ENCODE results near the gene FABP1.

The FABP1 gene

DNA sequence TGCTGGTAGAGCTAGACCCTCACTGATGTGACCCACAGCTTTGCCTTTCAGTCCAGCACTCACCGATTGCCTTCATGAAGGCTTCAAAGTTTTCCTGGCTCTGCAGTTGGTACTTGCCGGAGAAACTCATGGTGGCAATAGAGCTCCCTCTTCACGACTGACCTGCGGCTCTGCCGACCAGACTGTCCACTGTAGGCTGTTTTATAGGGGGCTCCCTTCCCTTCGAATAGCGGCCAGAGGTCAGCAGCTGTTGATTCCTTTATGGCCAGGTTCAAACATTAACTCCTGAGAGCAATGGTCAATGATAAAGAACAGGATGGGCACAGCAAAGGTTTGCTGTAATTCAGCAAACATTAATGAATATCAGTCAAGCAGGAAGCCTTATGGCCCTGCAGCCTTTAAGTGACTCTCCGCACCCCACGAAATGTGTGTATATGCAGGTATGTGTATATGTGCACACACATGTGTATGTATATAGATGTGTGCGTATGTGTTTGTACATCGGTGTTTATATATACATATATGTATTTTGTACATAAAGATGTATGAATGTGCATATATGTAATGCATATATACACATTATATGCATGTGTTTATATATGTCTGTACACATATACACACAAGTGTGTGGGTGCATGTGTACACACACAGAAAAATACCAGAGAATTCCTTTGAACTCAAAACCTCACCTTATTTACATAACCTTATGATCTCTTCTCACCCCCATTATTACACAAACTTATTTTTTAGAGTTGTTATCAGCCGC, at the start of gene FABP1:
Gene FABP1 (minus strand): TSS at position 175 of the 766 bp plus-strand sequence. CDS start 45 bp downstream, at position 130.
- no peak for DNase-seq (ENCODE audit: low read depth)

- DNase-seq (ENCODE audit: low read depth), result no peak
Measured at GRCh38 chr2:88177556-88177955, 49.7 kb upstream of the FABP1 start.

- no peak for DNase-seq (ENCODE audit: low read depth)
Measured at GRCh38 chr2:88176352-88176984, 48.6 kb upstream of the FABP1 start.

DNA sequence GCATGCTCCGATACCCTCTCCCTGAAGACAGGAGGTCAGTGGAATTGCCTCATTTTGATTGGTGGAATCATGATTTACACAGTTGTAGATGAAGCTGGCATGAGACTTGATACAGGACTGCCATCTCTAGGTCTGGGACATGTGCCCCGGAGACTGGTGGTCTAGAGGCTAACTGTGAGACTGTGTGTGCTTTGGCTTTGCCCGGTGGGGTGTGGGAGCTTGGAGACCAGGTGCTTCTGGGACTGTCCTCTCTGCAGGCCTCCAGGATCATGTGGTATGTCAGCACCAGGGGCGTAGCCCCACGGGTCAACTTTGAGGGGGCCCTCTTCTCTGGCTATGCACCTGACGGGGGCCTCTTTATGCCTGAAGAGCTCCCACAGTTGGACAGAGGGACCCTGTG, 45.0 kb upstream of the FABP1 start:
- no peak for DNase-seq (ENCODE audit: low read depth)

- DNase-seq (ENCODE audit: low read depth), result no peak
Measured at GRCh38 chr2:88171966-88172365, 44.1 kb upstream of the FABP1 start.

- DNase-seq (ENCODE audit: low read depth), result no peak
Measured at GRCh38 chr2:88170472-88170892, 42.6 kb upstream of the FABP1 start.

DNA sequence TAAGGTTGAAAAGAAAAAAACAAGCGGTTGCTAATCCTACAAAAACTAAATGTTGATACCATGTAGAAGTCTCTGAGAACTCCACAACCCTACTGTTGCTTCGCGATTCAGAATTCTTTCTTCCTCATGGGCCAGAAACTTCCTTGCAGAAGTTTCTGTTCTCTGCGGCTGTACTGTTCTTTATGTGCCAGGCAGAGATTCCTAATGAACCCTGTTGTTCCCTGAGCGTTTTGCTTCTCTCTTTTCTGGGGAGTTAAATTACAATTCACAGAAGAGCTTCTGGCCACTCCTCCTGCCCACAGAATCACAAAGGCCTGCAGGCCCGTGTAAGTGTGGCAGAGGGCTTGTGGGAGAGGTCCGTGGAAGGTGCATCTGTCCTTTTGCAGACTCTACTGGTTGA, 40.5 kb upstream of the FABP1 start:
- no peak for DNase-seq (ENCODE audit: low read depth)

DNA sequence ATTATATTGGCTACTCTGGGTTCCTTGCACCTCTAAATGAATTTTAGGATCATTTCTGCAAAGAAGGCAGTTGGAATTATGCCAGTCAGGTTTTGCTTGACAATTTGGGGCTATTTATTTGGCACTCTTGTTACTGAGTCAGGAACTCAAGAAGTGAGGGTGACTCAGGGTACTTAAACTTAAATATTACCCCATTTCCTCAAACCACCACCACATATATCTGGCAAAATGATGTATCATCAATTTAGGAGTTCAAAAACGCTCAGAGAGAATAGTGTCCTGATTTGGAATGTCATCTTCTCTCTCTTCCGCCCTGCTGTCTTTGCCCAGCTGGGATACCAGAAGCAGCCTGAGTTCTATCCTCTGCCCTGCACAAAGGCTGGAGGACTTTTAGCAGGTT, 39.9 kb upstream of the FABP1 start:
- no peak for DNase-seq (ENCODE audit: low read depth)

DNA sequence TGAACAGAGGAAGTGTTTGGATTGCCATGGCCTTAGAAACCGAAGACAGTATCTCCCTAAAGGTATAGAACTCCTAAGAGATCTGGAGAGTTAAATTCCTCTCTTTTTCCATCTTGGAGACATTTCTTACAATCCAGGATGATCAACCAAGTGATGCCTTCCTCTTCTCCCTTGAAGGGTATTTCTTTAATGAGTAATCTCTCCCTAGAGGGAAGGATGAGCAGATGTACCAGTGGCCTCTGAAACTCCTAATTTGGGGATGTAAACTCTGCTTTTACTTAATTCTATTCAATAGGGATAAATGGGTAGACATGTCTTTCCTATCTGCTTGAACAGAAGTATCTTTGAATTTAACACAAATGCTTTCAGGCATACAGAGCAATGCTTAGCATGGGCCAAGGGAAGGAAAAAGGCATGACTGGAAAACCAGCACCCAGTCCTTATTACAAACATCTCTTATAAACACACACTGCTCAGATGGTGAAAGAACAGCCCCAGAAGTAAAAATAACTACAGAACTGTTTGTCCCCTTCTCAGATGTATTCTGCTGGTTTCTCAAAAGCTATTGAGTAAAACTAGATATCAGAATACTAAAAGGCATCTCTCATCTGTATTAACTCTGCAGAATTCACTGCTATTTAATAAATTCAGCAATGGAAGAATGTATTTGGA, 37.6 kb upstream of the FABP1 start:
- DNase-seq (ENCODE audit: low read depth), result no peak

- no peak for DNase-seq (ENCODE audit: low read depth)
Measured at GRCh38 chr2:88161446-88162244, 33.8 kb upstream of the FABP1 start.

DNA sequence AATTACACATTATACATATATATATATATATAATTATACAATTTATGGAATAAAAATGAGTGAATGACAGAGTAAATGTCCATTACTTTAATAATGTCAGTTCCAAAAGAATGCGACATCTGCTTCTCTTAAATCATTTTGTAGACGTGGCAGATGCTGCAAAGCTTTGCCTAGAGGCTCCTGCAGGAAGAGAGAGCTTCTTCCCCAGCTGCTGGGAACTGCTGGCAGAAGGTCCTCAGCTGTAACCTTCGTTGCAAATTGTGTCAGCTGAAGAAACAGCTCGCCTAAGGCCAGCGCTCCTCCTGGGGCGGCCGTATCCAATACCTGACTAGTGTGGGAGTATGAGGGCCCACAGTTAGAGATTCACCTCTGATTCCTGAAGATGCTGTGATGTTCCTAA, 32.7 kb upstream of the FABP1 start:
- no peak for DNase-seq (ENCODE audit: low read depth)

DNA sequence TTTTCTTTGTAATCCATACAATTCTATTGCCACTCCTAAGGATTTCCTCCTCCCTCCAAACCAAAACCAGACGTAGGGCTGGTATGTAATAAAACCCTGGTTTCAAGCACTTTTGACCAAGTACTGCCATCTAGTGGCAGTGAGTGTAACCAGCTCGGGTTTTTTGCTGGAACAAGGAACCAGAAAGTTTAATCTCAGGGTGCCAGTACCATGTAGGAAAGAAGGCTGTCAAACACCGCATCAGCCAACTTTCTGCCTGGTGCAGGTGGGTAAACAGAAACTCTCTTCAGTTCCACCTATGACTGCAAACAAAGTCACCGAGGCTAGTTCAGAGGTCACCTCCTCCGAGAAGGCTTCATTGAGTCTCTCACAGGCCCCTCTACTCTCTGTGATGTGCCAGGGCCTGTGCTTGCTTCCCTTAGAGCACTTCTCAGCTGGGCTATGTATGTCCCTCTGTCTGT, 32.1 kb upstream of the FABP1 start:
- DNase-seq (ENCODE audit: low read depth), result no peak

DNA sequence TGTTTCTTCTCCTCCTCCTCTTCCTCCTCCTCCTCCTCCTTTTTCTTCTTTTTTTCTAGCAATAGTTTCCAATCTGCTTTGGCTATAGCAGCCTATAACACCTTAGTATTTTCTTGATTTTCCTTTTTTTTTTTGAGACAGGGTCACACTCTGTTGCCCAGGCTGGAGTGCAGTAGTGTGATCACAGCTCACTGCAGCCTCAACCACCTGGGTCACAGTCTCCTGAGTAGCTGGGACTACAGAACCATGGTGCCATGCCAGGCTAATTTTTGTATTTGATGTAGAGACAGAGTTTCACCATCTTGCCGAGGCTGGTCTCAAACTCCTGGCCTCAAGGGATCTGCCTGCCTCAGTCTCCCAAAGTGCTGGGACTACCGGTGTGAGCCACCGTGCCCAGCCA, 31.6 kb upstream of the FABP1 start:
- no peak for DNase-seq (ENCODE audit: low read depth)

- no peak for DNase-seq (ENCODE audit: low read depth)
Measured at GRCh38 chr2:88148929-88149438, 21.1 kb upstream of the FABP1 start.

- DNase-seq (ENCODE audit: low read depth), result no peak
Measured at GRCh38 chr2:88147145-88147544, 19.3 kb upstream of the FABP1 start.

GRCh38 chr2:88146590-88146989, 18.7 kb upstream of the FABP1 start:
- no peak for DNase-seq (ENCODE audit: low read depth)

DNA sequence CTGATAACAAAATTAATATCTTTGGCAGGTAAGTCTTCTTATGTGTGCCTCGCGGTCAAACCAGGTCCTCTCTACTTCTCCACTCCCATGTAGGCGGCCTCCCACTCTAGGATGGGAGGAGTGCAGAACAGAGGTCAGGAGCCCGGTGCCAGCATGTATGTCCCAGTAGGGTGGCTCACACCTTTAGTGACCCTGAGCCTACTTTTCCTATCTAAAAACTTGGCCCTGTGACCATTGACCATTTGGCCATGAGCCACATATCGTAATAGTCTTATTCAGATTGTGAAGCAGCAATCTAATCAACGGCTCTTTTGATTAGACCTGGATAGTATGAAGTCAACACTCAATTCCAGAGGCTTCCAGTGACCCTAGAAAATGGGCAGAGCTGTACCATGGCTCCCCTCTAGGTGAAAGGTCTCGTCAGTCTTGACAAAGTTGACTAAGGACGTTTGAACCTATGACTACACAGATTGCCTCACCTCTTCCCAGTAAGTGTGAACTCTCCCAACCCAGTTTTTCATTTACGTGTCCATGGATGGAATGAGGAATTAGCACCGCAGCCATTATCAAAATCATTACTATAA, 17.1 kb upstream of the FABP1 start:
- no peak for DNase-seq (ENCODE audit: low read depth)

DNA sequence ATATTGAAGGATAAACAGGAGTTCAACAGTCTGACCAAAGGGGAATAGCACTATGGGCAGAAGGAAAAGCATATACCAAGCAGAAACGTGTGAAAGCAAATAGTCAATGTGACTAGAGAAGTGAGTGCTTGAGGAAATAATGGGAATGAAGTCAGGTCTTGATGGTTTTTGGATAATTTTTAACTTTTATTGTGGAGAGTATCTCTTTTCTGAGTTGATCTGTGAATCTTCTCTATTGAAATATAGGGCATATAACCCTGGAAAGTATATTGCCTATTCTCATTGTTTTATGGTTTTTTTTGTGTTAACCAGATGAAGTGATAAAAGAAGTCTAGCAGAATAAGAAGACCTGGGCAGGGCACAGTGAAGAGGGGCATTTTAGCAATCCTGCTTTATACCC, 16.4 kb upstream of the FABP1 start:
- DNase-seq (ENCODE audit: low read depth), result no peak

DNA sequence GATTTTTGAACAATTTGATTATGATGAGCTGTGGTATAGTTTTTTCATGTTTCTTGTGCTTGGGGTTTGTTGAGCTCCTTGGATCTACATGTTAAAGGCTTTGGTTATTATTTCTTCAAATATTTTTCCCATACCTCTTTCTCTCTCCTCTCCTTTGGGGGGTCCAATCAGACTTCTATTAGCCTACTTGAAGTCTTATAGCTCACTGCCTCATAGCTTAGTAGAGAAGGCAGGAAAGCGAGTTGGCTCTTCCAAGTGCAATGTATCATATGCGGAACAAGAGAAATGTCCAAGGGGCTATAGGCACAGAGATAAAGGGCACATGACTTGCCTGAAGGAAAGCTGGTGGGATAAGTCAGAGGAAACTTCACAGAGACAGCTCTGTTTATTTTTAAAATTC, 14.1 kb upstream of the FABP1 start:
- no peak for DNase-seq (ENCODE audit: low read depth)

- no peak for DNase-seq (ENCODE audit: low read depth)
Measured at GRCh38 chr2:88139804-88140203, 11.9 kb upstream of the FABP1 start.

DNA sequence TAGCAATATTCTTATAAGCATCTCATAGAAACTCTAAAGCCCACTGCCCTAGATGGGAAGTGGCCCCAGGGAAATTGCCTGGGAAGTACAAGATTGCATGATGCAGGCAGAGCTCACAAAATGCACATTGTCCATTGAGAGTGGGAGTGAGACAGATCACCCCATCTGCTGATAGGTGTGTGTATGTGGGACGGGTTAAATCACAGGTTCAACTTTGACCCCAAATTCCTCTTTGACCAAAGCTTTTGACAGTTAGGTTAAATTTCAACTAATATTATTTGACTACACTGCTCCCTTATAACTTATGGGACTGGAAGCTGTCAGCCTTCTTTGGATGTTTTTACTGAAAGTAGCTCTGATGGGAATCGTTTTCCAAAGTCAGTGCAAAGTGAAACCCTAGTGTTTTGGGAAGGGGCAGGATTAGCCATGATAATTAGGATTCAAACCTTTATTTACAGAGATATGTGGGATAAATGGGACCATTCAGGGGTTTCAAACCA, 11.4 kb upstream of the FABP1 start:
- DNase-seq (ENCODE audit: low read depth), result no peak

GRCh38 chr2:88137833-88138232, 10.0 kb upstream of the FABP1 start:
- DNase-seq (ENCODE audit: low read depth), result no peak
